Keratinocyte (primary cell): ENCODE results near the gene RAD23B.

ENCODE experiments used
- EZH2 ChIP-seq: IDR thresholded peaks from one replicate; pipeline ENCODE4 v1.6.1; 2012; ENCODE audit warnings: inconsistent platforms, mild to moderate bottlenecking, low read length, moderate library complexity
- TF ChIP-seq, protein P1 (sequence below), 3 experiments: IDR thresholded peaks in 1 of 3; conservative IDR thresholded peaks in 1 of 3; optimal IDR thresholded peaks in 1 of 3; 2 replicates in 2 of 3; 3 replicates in 1 of 3; pipeline versions ENCODE3 to v1.5.1; 2011; ENCODE audit warnings: low read length in 3 of 3, mild to moderate bottlenecking in 3 of 3, moderate library complexity in 2 of 3, control low read depth in 1 of 3, inconsistent platforms in 1 of 3; ENCODE audit not compliant: insufficient read depth in 2 of 3; ENCODE audit errors: extremely low read depth in 1 of 3

DNA sequence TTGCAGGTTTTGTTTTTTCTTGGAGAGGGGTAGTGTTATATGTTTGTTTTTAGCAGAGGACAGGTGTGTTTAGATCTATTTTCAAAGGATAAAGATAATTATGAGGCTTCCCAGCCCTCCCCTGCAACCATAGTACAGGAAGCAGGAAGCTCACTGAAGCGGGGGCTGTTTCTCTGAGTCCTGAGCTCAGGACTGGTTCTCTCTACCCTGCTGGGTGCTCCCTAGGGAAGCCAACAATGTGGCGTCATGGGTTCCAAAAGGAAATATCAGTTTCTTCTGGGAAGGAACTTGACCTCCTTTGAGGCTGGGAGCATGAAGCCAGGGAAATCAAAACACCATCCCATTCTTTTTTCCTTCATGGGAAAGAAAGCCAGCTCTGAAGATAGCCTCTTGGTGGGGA, 62.2 kb downstream of the RAD23B start:
- TF ChIP-seq, protein P1, sequence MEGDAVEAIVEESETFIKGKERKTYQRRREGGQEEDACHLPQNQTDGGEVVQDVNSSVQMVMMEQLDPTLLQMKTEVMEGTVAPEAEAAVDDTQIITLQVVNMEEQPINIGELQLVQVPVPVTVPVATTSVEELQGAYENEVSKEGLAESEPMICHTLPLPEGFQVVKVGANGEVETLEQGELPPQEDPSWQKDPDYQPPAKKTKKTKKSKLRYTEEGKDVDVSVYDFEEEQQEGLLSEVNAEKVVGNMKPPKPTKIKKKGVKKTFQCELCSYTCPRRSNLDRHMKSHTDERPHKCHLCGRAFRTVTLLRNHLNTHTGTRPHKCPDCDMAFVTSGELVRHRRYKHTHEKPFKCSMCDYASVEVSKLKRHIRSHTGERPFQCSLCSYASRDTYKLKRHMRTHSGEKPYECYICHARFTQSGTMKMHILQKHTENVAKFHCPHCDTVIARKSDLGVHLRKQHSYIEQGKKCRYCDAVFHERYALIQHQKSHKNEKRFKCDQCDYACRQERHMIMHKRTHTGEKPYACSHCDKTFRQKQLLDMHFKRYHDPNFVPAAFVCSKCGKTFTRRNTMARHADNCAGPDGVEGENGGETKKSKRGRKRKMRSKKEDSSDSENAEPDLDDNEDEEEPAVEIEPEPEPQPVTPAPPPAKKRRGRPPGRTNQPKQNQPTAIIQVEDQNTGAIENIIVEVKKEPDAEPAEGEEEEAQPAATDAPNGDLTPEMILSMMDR (optimal IDR thresholded peaks at IDR 0.05 in 1 of 3, IDR thresholded peaks at IDR 0.05 in 1 of 3, conservative IDR thresholded peaks at IDR 0.05 in 1 of 3; ENCODE audit: extremely low read depth in 1 of 3, insufficient read depth in 2 of 3, low read length in 3 of 3), result no peak
- TF ChIP-seq EZH2, result no peak
